ENCODE measurements around the gene HNRNPUL2.
"Not testable (repeated sequence)": the region's sequence is repeated elsewhere in the genome, so short reads cannot be mapped to it uniquely, and the experiment has no call there.

The HNRNPUL2 gene

DNA sequence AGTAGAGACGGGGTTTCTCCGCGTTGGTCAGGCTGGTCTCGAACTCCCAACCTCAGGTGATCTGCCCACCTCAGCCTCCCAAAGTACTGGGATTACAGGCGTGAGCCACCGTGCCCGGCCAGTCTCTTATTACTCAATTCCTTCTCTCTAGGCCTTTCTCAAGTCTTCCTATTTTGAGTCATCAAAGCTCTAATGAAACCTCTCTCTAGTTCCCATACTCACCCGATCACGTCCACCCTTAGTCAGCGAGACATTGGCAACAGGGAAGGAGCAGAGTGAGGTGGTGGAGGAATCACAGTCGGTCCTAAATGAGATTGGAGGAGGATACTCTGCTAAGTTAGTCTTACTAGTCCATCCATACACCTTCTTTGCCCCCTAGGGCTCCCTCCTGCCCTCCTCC is 25.0 kb downstream of the HNRNPUL2 start:
- DNase-seq = no peak

- peak; percentile 15 to 65 (median 51) for DNase-seq
These were observed 32.6 kb downstream of the HNRNPUL2 start for GRCh38 chr11:62694455-62695167.

DNA sequence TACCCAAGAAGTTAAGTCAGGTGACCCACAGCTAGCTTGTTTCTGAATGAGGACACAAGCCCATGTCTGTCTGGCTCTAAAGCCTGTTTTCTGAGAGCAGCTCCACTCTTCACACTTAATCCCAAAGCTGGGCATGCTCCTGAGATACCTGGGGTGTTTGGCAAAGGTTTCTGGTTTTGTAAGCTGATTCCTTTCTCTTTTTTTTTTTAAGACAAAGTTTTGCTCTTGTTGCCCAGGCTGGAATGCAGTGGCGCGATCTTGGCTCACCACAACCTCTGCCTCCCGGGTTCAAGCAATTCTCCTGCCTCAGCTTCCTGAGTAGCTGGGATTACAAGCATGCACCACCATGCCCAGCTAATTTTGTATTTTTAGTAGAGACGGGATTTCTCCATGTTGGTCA is 33.6 kb downstream of the HNRNPUL2 start:
- not testable (repeated sequence) for DNase-seq

GRCh38 chr11:62689421-62690183 is 37.7 kb downstream of the HNRNPUL2 start, which contains the start of gene LRRN4CL:
Gene LRRN4CL, minus strand, starts transcription at chr11:62689530. Its CDS starts 1,022 bp downstream, at chr11:62688508.
- no peak for DNase-seq

GRCh38 chr11:62688491-62688890 is 38.8 kb downstream of the HNRNPUL2 start:
- no peak for DNase-seq

DNA sequence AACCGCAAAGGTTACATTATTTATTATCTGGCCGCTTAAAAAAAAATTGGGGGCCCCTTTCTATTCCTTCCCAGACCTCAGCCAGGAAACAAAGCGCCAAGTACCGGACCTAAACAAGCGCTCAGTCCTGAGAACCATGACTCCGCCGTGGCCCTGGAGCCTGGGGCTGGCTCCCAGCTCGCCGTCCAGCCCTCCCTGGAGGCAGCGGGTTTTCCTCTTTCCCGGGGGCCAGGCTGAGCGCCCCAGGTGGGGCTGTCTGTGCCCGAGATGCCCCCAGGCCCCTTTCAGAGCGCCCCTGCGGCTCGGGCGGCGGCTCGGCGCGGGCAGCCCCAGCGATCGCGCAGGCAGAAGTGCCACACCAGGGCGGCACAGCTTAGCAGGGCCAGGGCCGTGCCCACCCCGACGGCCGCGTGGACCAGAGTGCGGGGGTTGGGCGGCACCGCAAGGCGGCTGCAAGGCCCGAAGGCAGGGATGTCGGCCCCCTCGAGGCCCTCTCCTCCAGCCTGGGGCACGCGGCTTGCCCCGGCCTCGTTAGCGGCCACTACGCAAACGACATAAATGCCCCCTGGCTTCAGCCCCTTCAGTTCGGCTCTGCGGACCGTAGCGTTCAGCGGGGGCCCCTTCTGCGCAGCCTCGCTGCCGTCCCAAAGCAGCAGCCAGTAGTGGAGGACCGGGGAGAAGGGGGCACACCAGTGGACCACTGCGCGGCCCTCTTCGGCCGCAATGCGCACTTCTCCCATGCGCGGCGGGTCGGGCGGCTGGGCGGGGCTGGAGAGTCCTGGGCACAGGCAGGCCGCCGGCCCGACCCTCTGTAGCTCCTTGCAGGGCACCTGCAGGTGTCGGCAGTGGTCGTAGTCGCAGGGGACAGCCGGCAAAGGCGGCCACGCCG is 39.5 kb downstream of the HNRNPUL2 start:
- no peak for DNase-seq

DNA sequence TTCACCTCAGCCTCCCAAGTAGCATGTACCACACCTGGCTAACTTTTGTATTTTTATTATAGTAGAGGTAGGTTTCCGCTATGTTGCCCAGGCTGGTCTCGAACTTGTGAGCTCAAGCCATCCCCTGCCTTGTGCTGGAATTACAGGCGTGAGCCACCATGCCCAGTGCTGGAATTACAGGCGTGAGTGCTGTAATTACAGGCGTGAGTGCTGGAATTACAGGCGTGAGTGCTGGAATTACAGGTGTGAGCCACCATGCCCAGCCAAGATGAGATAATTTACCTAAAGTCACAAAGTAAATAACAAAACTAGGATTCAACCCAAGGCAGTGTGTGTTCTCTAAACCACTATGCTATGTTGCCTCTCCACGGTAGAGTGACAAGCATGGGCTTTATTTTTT is 44.7 kb downstream of the HNRNPUL2 start:
- DNase-seq = no peak

DNA sequence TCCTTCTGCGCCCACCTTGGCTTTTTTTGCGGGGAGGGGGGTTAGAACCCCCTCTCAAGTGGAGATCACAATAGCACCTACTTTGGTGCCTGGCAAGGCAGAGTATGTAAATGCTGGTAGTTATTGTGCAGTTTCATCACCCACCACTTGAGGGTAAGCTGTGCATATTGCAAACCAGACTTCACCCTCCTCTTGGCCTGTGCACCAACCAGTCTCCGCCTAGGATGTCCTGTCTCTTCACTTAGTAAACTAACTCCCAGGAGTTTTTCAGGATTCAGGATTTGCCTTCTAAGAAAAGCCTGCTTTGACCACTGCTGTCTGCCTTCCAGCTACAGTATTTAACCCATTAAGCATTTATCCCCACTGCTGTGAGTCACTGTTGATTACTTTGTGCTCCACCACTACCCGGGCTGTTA is 46.4 kb downstream of the HNRNPUL2 start:
- peak in 2 of 4 experiments; percentile 7 to 12 for DNase-seq

- DNase-seq = peak; percentile 55 to 72 (median 61)
These were observed 48.2 kb downstream of the HNRNPUL2 start, which contains the start of gene UBXN1 for GRCh38 chr11:62678770-62679696. Gene UBXN1, minus strand, starts transcription at chr11:62679073. Its CDS starts 150 bp downstream, at chr11:62678923.

DNA sequence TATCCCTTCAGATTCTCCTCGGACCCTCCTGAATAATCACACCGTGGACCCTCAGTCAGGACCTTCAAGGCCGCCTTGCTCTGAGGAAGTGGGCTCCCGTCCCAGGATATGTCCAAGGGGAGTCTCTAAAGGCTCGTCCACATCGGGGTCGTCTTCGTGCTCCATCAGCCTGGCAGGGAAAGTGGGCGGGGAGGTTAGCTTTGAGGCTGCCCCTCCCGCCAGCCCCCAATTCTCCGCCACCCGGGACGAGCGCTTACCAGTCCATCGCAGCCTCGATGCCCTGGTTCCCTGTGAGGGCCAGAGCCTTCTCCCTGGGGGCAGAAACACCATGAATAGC is 48.9 kb downstream of the HNRNPUL2 start:
- no peak for DNase-seq

GRCh38 chr11:62677714-62678113 is 49.5 kb downstream of the HNRNPUL2 start:
- no peak for DNase-seq

GRCh38 chr11:62677156-62677555 is 50.1 kb downstream of the HNRNPUL2 start:
- no peak for DNase-seq

DNA sequence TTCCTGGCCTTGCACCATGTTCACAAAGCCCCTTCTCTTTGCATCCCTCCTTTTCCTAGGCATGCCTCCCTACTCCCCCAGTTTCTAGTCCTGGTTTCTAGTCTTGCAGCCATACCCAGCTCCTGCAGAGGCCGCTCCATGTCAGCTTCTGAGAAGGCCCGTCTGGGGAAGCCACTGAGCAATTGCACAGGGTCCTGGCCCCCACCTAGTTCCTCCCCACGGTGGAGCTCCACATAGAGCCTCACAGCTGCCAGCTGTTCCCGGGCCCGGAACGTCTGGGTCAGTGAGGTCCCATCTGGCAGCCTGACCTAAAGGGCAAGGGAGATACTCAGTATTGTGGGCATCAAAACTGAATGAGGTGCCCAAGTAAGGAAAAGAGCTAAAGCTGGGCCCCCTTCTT is 50.6 kb downstream of the HNRNPUL2 start:
- DNase-seq = no peak

DNA sequence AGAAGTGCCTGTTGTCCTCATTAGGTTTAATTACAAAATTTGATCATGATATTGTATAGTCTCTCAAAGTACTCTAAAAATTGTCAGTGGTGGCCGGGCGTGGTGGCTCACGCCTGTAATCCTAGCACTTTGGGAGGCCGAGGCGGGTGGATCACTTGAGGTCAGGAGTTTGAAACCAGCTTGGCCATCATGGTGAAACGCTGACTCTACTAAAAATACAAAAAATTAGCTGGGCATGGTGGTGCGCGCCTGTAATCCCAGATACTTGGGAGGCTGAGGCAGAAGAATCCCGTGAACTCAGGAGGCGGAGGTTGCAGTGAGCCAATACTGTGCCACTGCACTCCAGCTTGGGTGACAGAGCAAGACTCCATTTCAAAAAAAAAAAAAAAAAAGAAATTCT is 51.8 kb downstream of the HNRNPUL2 start:
- not testable (repeated sequence) for DNase-seq

- DNase-seq = no peak
These were observed 54.1 kb downstream of the HNRNPUL2 start for GRCh38 chr11:62673196-62673525.

DNA sequence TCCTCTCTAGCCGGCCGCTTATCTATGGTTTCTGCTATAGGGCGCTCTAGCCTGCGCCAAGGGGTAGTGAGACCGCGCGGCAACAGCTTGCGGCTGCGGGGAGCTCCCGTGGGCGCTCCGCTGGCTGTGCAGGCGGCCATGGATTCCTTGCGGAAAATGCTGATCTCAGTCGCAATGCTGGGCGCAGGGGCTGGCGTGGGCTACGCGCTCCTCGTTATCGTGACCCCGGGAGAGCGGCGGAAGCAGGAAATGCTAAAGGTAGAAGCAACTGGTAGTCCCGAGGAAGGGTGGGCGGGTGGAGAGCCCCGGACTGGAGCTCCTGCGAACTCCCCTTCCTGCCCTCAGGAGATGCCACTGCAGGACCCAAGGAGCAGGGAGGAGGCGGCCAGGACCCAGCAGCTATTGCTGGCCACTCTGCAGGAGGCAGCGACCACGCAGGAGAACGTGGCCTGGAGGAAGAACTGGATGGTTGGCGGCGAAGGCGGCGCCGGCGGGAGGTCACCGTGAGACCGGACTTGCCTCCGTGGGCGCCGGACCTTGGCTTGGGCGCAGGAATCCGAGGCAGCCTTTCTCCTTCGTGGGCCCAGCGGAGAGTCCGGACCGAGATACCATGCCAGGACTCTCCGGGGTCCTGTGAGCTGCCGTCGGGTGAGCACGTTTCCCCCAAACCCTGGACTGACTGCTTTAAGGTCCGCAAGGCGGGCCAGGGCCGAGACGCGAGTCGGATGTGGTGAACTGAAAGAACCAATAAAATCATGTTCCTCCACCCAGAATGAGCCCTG is 55.5 kb downstream of the HNRNPUL2 start, which contains the start of the genes LBHD1 and UQCC3:
TSS of gene LBHD1 (minus strand) at position 660 of the 782 bp plus-strand sequence. CDS start 2,236 bp downstream, outside the sequence.
TSS of gene UQCC3 (plus strand) at position 66 of the 782 bp plus-strand sequence. CDS start at position 139, 73 bp downstream.
- peak; percentile 39 to 60 (median 49) for DNase-seq

DNA sequence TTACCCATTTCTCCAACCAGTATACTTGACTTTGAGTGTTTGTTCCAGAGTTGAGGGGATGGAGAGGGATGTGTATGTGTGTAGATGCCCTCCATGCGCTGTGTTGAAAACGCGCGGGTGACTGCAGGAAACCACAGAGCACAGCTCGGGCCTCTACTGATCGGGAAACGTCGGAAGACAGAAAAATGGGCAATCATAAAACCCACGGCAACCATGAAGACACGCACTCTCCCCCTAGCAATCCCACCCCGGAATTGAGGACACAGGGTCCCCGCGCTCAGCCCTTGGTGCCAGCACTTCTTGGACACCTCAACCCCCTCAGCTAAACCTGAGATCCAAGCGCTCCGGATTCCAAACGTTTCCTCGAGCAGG is 56.0 kb downstream of the HNRNPUL2 start:
- DNase-seq = peak in 1 of 4 experiments; percentile 42

DNA sequence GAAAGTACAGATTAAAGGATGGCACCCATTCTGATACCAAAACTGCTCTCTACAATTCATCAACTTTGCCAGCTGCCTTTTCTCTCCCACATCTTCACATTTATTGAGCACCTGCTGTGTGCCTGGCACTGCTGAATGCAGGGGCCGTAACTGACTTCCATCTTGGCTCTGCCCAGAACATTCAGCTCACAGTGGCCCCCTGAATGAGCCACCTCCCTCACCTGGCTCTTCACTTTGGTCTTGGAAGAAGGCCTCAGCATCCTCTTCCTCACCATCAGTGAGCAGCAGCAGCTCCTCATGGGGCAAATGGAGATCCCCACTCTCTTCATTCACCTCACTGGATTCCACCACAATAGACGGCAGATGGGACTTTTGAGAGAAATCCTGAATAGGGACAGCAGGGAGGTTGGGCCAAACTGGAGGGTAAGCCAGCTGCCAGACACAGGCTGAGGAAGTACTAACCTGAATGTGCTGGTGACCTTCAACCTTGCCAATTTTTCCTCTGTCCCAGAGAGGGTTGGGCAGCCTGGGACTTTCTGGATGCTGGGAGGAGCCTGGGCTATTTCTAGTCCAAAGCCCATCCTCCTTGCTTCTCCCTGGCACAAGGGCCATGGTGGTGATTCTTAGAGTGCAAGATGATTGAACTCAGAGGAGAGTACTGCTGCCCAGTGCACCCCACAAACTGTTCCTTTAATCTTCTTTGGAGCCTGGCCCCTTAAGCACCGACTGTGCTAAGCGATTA is 57.7 kb downstream of the HNRNPUL2 start:
- DNase-seq = no peak

DNA sequence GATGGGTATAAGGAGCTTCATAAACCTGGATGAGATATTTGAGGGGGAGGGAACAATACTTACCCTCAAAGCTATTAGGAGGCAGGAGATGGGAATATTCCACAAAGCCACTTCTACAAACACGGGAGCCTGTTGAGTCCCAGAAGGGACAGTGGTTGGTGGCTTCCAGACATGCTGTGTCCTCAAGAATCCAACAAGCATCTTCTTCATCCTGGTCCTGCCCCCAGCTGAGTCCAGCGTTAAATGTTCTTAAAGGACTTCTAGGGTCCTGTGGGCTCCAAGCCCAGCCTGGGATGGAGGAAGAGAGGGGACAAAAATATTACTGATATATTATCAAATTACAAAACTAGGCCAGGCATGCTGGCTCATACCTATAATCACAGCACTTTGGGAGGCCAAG is 59.8 kb downstream of the HNRNPUL2 start:
- DNase-seq = no peak

- DNase-seq = no peak
These were observed 60.9 kb downstream of the HNRNPUL2 start for GRCh38 chr11:62666259-62666926.

All from activated naive CD4-positive, alpha-beta T cell (primary cell).